Measurements from ENCODE around the gene CACNA2D1.

The CACNA2D1 gene

DNA sequence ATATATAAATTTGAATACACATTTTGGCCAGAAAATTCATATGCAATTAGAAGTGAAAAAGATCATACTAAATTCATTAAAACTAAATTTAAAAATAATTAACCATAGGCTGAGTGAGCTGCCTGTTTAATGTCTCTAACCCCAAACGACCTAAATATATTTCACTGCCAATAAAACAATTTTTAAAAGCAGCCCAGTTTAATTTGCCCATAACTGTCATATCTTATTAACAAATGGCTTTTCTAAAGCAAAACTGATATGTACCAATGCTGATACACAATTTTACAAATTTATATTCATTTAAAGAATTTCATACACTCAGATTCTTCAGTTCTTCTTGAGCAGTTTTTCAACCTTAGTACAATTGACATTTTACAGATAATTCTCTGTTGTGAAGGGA lies 99.9 kb downstream of the CACNA2D1 start:
- DNase-seq (ENCODE audit: low spot score): no peak

DNA sequence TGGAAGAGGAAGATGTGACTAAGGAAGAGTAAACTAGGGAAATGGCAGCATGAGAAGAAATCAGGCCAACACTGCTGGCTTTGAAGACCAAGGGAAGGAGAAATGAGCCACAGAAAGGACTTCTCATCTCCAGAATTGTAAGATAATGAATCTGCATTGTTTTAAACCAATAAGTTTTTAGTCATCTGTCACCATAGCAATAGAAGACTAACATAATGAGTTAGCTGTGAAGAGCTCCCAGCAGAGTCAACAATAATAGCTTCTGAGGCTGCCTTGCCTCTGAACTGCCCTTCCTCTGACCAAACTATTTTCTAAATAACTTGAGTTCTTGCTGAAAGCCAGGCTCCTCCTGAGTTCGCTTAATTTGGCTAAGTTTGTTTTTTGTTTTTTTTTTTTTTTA lies 103.6 kb downstream of the CACNA2D1 start:
- no peak for DNase-seq (ENCODE audit: low spot score)

DNA sequence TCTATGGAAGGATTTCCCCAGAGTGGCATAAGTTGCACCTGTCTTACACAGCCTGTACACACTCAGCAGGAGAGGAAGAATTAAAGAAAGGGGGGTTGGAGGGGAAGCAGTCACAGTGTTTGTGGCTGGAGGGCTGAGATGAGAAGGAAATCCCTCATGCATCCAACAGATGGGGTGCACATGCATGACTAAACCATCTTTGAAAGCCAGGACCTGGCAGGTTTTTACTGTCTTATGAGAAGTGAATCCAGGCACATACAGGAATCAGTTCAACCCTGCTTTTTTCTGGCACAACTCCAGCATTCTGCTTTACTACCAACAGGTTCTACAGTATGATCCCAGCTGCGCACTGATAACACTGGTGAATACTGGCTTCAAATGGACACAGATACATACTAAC lies 107.7 kb downstream of the CACNA2D1 start:
- peak; percentile 18 for DNase-seq (ENCODE audit: low spot score)

DNA sequence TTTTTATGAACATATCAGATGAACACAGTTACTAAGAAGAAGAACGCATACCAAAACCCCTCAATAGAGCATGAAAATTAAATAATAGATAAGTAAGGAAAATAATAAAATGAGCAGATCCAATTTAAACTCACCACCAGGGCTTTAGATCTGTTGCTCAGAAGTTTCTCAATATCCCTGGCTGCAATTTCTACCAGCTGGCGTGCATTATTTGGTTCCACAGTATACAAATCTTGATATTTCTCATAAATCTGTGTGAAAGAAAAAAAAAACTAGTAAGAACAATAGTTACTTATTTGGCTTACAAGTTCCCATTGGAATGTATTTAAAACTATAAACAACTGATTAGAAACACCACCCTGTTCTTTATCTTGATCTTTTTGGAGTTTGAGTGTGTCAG lies 108.6 kb downstream of the CACNA2D1 start:
- no peak for DNase-seq (ENCODE audit: low spot score)

DNA sequence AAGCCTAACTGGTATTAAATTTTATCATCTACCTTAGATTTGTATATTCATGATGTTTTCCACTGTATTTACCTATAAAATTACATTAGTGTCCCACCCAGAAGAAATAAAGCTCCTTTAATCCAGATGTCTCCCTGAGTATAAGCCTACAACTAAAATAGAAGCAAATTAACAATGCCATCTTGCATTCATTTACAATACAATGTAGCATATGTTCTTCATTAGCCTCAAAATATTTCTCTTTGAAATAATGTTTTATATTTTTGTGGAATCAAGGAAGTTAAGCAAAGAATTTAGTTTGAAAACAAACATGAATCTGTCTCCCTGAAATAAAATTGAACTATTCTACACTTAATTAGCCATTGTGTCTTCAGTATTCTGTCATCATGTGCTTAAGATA lies 112.3 kb downstream of the CACNA2D1 start:
- no peak for DNase-seq (ENCODE audit: low spot score)

DNA sequence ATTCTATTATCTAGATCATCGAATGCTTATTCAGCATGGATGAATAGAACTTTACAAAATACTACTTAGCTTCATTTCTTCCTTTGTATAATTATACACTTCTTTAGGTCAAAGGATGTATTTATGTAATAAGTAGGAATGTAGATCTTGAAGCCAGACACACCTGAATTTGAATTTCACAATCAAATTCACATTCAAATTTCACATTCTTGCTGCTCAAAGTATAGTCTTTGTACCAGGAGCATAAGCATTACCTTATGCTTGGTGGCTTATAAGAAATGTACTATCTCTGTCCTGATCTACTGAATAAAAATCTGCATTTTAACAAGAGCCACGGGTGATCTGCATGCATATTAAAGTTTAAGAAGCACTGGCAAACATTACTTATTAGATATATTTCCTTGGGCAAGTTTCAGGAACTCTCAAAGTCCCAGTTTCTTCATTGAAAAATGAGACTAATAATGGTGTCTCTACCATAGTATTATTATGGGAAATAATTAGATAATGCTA lies 112.8 kb downstream of the CACNA2D1 start:
- no peak for DNase-seq (ENCODE audit: low spot score)

DNA sequence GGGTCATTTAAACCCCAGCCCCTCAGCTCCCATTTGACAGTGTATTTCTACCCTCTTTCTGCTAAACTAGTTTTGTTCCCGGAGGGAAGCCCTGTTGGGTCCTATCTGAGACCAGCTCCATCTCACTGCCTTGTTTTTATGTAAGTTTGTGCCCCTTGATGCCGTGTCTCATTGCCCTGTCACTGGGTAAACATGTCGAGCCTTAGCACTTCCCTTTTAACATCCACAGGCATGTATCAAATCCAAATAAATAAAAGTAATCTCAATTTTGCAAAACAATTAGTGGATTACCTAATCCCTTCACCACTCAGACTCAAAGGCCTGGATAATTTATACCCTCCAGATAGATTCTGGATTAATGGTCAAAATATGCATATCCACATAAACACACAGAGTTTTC lies 115.7 kb downstream of the CACNA2D1 start:
- no peak for DNase-seq (ENCODE audit: low spot score)

DNA sequence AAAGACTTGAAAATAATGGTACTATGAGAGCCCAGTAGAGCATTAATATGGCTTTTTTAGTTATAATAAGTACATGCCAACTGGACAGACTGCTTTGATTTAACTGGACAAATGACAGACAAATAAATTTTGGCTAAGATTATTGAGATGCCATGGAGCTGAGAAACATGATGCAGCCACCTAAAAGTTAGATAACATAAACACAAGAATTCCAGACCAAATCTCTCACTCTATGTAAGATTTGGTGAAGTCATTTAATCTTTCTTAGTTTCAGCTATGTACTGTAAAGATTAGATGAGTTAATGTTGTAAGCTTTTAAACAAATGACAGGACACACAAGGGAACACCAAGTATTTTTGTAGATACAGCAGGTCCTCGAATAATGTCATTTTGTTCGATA lies 118.2 kb downstream of the CACNA2D1 start:
- no peak for DNase-seq (ENCODE audit: low spot score)

DNA sequence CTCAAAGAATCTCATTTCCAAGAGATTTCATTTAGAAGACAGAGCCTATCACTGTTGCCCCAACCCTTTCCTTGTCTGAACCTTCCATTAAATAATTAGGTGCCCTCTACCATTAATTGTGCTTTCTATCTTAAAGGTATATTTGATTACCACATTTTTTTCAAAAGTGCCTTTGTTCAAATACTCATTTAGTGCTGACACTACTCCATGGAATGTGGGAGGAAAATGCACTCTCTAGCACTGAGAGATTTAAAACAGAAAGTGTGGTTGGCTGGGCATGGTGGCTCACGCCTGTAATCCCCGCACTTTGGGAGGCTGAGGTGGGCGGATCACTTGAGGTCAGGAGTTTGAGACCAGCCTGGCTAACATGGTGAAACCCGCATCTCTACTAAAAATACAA lies 119.8 kb downstream of the CACNA2D1 start:
- no peak for DNase-seq (ENCODE audit: low spot score)

DNA sequence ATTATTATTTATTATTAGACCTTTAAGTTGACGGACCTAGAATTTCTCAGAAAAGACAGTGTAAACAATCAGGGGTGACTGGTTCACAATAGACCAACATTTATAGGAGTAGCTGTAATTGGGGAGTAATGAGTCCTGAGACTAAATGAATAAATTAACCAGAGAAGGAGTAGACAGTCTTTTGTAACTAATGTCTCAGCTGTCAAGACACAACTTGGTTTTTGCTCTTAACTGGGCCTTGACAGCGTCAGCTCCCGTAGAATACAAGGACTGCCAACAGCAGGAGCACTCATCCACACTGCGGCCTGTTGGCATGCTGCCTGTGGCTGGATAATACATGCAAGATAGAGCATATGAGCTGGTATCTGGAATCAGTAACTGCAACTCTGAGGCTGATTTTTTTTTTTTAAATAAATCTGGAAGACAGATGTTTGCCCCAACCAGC lies 123.9 kb downstream of the CACNA2D1 start:
- DNase-seq (ENCODE audit: low spot score): no peak

DNA sequence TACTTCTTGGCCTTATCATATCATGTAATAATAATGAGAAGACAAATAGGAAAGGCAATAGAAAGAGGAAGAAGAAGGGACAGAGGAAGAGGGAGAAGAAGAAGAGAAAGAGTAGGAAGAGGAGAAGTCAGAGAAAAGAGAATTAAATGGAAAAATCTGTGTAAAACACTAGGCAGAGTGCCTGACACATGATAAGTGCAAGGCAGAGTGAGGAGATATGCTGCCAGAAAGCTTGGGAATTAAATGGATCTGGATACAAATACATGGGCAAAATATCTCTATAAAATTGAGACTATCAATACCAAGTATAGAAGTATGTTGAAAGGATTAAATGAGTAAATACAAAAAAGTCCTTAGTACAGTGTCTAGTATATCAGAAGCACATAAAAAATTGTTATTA lies 124.8 kb downstream of the CACNA2D1 start:
- no peak for DNase-seq (ENCODE audit: low spot score)

DNA sequence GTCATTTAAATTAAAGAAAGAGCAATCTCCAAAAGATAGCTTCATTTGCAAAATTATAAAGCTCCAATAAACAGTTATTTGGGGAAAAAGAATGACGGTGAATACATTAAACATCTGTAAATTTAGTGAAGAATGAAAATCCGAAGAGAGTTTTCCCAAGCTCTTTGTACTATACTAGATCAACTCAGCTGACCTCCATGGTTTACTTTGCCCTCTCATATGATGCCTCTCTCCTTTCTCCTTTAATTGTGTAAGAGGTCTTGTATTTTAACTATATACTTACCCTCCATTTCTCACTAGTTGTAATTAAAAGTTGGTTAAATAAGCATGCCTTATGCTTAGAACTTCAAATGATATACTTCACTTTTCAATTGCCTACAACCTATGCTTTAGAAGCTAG lies 125.8 kb downstream of the CACNA2D1 start:
- no peak for DNase-seq (ENCODE audit: low spot score)

DNA sequence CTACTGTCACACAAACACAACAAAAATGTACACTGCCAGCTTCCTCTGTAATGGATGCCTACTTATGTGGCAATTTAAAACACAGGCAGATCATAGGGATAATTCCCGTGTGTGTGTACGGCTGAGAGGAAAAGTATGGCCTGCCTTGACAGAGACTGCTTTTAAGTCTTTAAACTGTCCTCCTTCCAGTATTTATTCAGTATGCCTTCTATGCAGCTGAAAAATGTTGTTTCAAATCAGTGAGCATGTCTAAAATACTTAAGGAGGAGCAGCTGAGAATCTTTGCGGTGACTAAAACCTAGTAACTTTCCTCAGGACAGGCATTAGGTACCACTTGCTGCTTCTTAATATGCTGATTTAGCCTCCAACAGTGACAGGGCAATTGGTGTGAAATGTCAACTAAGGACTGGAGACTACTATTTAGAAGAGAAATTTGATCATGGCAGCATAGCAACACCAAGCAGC lies 126.3 kb downstream of the CACNA2D1 start:
- DNase-seq (ENCODE audit: low spot score): no peak

DNA sequence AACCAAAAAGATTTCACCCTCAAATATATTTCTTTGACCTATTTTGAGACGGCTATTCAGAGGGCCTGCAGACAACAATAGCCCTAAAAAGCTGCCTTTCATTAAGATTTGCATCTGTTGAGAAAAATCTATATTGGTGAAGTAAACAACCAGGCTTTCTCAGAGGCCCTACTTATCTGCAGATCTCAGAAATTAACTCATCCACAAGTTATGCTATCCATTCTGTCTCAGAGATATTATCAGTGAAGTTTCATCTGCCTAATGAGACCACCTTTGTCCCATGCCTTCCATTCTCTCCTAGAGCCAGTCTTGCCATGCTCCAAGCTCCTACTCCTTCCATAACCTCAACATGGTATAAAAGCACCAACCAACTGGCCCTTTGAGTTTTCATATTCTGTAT lies 130.3 kb downstream of the CACNA2D1 start:
- DNase-seq (ENCODE audit: low spot score): no peak

DNA sequence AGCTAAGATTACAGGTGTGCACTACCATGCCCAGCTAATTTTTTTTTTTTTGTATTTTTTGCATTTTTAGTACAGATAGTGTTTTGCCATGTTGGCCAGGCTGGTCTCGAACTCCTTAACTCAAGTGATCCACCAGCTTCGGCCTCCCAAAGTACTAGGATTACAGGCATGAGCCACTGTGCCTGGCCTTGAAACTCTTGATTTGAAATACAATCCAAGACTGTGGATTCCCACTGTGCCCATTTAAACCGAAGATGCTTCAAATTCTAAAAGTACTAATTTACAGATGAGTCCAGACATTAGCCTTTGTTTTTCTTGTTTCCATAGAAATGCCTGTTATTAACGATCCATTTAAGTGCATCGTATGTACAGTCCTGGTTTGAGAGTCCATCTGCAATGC lies 130.9 kb downstream of the CACNA2D1 start:
- no peak for DNase-seq (ENCODE audit: low spot score)

DNA sequence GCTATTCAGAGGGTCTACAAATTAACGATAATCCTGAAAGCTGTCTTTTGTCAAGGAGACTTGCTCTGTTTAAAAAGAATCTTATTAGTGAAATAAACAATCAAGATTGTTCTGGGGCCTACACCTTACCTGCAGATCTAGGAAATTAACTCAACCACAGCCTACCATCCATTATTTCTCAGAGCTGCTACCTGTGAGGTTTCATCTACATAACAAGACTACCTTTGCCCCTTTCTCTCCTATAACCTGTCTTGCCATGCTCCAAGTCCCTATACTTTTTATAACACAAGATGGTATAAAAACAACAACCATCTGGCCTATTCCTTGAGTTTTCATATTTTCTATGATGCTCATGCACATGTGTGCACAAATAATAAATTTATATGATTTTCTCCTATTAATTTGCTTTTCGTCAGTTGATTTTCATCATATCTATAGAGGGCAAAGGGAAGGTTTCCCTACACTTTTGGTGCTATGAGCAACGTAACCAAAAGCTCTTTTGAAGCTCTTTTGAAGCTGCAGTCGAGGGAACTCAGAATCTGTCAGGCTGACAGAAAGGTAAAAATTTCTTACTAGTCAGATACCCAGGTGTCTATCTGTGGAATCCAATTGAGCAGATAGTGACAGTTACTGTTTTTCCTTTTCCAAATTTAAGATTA lies 138.1 kb downstream of the CACNA2D1 start:
- DNase-seq (ENCODE audit: low spot score): no peak

DNA sequence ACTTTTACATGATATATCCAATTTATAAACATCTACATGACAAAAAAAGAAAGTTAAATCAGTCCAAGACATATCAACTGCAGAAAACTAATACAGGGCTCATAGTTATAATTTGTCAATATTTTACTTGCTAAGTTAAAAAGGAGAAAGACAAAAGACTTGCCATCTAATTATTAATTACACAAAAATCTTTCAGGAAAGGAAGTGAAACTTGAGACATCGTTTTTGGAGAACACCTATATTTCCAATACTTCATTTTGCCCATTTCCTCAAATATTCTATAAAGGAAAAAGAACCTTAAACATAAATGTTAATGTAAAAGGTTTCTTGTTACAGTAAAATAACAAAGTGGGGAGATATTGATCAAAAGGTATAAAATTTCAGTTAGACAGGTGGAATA lies 148.7 kb downstream of the CACNA2D1 start:
- no peak for DNase-seq (ENCODE audit: low spot score)

DNA sequence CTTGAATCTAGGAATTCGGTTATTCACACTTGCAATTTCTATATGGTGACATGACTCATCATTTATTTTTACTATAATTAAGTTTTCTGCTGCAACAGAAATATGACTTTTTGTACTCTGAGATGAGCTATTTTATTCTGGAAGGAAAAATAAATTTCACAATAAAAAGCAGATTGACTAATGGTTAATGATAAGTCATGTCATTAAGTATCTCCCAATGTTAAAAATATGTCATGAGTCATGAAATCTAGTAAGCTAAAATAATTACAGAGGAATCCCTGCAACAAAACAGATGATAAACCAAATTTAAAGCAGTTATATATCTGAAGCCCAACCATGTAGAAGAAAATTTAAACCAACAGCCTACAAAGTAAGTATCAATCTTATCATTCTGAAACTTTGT lies 149.2 kb downstream of the CACNA2D1 start:
- no peak for DNase-seq (ENCODE audit: low spot score)

DNA sequence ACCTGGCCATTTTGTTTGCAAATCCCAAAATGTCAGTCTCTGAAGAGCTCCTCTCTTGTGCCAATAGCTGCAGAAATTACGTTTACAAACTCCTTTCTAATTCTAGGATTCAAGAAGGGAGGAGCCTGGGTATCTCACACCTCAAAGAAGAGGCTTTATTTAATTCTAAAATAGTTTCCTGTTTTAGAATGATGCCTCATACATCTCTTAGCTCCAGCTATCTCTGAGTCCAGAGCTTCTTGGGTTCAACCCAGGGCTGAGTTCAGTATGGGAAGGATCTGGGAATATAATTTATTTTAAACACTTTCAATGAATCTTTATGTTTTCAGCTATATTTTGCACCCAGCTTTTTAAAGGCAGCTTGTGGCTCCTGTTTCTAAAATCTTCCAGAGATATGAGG lies 150.1 kb downstream of the CACNA2D1 start:
- no peak for DNase-seq (ENCODE audit: low spot score)

DNA sequence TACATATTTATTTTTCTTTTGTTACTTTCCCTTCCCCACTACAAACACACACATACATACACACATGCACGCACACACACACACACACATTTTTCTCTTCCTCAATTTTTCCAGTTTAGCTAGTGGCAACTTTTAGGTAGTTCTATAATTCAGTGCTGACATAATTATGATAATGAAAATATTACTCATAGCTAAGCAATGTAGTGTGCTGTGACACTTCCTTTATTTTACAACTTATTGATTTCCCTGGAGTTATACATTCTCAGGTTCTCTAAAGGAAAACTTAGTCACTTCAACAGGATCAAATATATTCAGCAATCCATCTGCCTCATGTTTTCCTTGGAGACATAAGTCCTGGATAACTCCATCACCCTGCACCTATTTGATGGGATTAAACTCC lies 151.6 kb downstream of the CACNA2D1 start:
- DNase-seq (ENCODE audit: low spot score): no peak

DNA sequence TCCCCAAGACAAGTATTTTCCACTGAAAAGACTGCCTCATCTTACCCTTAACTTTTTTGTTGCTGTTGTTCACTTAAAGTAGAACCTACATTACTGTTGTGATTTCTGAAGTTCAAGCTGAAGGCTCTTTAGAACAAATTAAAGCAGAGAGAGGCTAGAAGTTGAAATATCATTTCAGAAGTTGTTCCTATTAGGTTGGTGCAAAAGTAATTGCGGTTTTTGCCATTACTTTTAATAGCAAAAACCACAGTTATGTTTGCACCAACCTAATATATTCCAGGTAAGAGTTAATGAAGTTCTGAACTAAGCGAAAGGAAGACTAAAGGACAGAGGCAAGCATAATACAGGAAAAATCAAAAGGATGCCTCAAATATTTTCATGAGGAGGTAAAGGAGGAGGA lies 153.7 kb downstream of the CACNA2D1 start:
- no peak for DNase-seq (ENCODE audit: low spot score)

DNA sequence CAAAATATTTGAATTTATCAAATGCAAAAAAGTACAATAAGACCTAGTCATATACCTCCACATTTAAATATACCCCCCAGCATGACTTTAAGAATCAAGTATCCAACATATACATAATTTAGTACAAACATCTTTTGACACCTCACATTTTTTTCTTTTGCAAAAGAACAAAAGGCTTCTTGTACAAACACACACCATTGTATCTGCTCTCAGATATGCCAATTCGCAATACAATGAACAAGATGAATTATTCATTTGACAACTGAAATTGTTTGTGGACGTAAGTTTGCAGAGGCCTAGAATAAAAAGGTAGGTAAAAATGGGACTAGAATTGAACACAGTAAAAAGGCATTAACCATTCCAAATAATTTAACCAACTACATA lies 154.4 kb downstream of the CACNA2D1 start:
- no peak for DNase-seq (ENCODE audit: low spot score)

DNA sequence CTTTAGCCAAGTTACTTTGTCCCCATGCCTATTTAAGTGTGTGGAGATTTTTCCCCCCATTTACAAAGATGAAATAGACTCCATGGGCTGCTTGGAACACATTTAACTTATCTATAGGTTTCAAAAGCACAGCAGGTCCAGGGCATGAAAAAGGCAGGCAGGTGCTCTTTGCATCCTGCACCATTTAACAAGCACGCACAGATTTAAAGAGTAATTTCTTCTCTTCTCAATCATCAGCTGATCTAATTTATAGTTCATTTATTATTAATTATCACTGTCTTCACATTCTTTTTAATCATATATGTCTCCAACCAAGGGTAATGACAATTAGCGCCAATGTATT lies 156.8 kb downstream of the CACNA2D1 start:
- DNase-seq (ENCODE audit: low spot score): no peak

DNA sequence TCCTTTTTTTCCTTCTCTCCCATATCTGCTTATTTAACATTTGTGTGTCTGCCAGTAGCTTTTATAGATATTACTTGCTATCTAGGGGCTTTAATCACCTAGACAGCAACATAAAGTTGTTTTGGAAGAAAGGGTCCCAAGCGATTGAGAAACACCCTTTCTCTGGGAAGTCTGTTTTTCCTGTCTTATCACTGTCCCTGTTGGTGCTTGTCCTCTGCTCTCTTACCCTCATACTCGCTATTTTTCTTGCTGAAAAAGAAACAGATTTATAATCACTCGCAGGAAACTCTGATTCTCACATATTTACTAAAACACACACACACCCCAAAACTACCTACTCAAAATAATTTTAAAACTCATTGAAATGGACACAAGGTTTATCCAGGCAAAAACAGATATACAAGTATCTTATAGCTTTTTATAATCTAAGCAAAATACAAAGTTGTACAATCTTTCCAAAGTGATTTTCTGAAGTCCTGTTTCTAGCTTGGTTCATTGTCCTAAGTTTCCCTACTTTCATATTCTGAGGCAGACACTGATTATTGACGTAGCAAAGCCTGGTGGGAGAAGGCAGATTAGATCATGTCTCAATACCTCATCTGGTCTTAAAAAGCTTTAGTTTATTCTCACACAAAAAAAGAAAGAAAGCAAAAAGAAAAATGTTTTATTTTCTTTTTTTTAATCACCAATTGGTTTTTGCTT lies 157.3 kb downstream of the CACNA2D1 start:
- no peak for DNase-seq (ENCODE audit: low spot score)

All from iPS-NIHi11 (cell line).